ENCODE results near the gene PSMD10. TPM values are rescaled to one million over a fixed set of nuclear protein-coding genes. Genes with fewer than 3 reads are reported as not detected.

The PSMD10 gene
- total RNA-seq, 1 experiment from 2014 or later, result 106 TPM

GRCh38 chrX:108034725-108035124, 56.6 kb downstream of the PSMD10 start:
- Histone ChIP-seq H3K79me2 (ENCODE audit: low read depth) (no peaks in the 10 kb centered on the region), H4K20me1 (ENCODE audit: insufficient read depth) (no peaks in the 10 kb centered on the region), H3K27me3 (ENCODE audit: insufficient read depth, low read depth) (no peaks in the 10 kb centered on the region), H3K4me3 (no peak overlapping the region), H3K27ac (no peak overlapping the region), H3K4me2 (no peak overlapping the region), H3K9me3 (ENCODE audit: insufficient read depth, low read depth) (no peaks in the 10 kb centered on the region; the same call in 1 of the 2 replicates), H3K36me3 (ENCODE audit: low read depth) (no peaks in the 10 kb centered on the region), H3K4me1 (replicated peaks; ENCODE audit: insufficient read depth) (peaks cover 29% of the 10 kb centered on the region), H3K9me2 (ENCODE audit: insufficient read depth) (no peaks in the 10 kb centered on the region), H3F3A (ENCODE audit: insufficient read depth, low read depth) (peaks cover 21% of the 10 kb centered on the region), H2AFZ (no peak overlapping the region)
- ChIA-PET POLR2A (ENCODE audit: unreplicated experiment) (no interaction called here), CTCF (no interaction called here)
- no peak for TF ChIP-seq EZH2 (IDR thresholded peaks at IDR 0.05; ENCODE audit: low read depth)
- TF ChIP-seq, protein P1, sequence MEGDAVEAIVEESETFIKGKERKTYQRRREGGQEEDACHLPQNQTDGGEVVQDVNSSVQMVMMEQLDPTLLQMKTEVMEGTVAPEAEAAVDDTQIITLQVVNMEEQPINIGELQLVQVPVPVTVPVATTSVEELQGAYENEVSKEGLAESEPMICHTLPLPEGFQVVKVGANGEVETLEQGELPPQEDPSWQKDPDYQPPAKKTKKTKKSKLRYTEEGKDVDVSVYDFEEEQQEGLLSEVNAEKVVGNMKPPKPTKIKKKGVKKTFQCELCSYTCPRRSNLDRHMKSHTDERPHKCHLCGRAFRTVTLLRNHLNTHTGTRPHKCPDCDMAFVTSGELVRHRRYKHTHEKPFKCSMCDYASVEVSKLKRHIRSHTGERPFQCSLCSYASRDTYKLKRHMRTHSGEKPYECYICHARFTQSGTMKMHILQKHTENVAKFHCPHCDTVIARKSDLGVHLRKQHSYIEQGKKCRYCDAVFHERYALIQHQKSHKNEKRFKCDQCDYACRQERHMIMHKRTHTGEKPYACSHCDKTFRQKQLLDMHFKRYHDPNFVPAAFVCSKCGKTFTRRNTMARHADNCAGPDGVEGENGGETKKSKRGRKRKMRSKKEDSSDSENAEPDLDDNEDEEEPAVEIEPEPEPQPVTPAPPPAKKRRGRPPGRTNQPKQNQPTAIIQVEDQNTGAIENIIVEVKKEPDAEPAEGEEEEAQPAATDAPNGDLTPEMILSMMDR (conservative IDR thresholded peaks at IDR 0.05), result no peak
- BruUV-seq (replicated peaks), result no TSS peak
- no peak for DNase-seq
- intact Hi-C loops (cut with micrococcal nuclease; ENCODE audit: unreplicated experiment), result no loop called here

Other genes with a start within 250 kb of the PSMD10 start
- gene TEX13B, start 109.2 kb downstream of the PSMD10 start, total RNA-seq (2021), result not detected in 2 replicates
- gene VSIG1, start 46.5 kb downstream of the PSMD10 start, total RNA-seq (2021), result not detected in 2 replicates
- gene ATG4A, start 236 bp upstream of the PSMD10 start, total RNA-seq (2021), result 5.8 and 9.6 TPM in 2 replicates